ENCODE data around the gene LCN6. TPM values are rescaled to one million over a fixed set of nuclear protein-coding genes. Genes with fewer than 3 reads are reported as not detected.

The LCN6 gene
- polyA plus RNA-seq, 3 donors, result not detected

GRCh38 chr9:136725612-136726011, 22.7 kb downstream of the LCN6 start:
- H3K27me3 ChIP-seq (ENCODE audit: control insufficient read depth in 2 of 2, insufficient read depth in 2 of 2, low read length in 2 of 2), result peaks cover 0 to 9% of the 10 kb centered on the region in 2 donors
- no peak overlapping the region for H3K27ac ChIP-seq (ENCODE audit: low read depth in 1 of 2, low read length in 2 of 2)
- no peak for TF ChIP-seq CTCF (IDR thresholded peaks at IDR 0.05)
- H3K9ac ChIP-seq (ENCODE audit: insufficient read depth, low read length, poor library complexity, severe bottlenecking), result no peak overlapping the region
- Mint-ChIP-seq H3K27me3 (ENCODE audit: low read depth in 3 of 3) (peaks cover 6 to 12% (median 8%) of the 10 kb centered on the region in 3 donors), H3K4me1 (peaks cover 37% of the 10 kb centered on the region), H3K27ac (no peak overlapping the region), H3K4me3 (no peak overlapping the region), H3K9me3 (no peaks in the 10 kb centered on the region), H3K36me3 (peaks cover 31 to 46% of the 10 kb centered on the region in 2 donors)
- H3K4me2 ChIP-seq (replicated peaks; ENCODE audit: extremely low read depth, low read length, poor library complexity, severe bottlenecking), result peak overlapping the region; percentile 85
- peaks cover 73% of the 10 kb centered on the region for H4K20me1 ChIP-seq (ENCODE audit: insufficient read depth, low read length)
- DNase-seq, result no peak
- peaks cover 58% of the 10 kb centered on the region for H3K79me2 ChIP-seq (ENCODE audit: insufficient read depth, low read length)
- H3K36me3 ChIP-seq (replicated peaks in 1 of 2; ENCODE audit: control insufficient read depth in 1 of 2, insufficient read depth in 2 of 2, low read length in 2 of 2), result peaks cover 45 to 48% of the 10 kb centered on the region in 2 donors
- H3K4me3 ChIP-seq (replicated peaks in 1 of 3; ENCODE audit: low read depth in 2 of 3, low read length in 3 of 3), result no peak overlapping the region
- WGBS (ENCODE audit: insufficient coverage), result 76% methylated on average over 7 of the region's 10 CpGs
- intact Hi-C loops (cut with micrococcal nuclease), result loop anchor here (5.0 to 10.0 kb wide), 2 partner anchors 38 to 241 kb away; partner anchors contain the start of genes AGPAT2 (in 2 of the 2) and SEC16A (in 1 of the 2)
- peaks cover 26 to 38% of the 10 kb centered on the region in 2 donors for H3K4me1 ChIP-seq (ENCODE audit: control insufficient read depth in 1 of 2, insufficient read depth in 2 of 2, low read length in 2 of 2)
- no peak overlapping the region for H2AFZ ChIP-seq (ENCODE audit: insufficient read depth, low read depth, low read length, poor library complexity, severe bottlenecking)
- H3K9me3 ChIP-seq (replicated peaks in 1 of 2; ENCODE audit: control insufficient read depth in 1 of 2, insufficient read depth in 1 of 2, low read length in 2 of 2), result no peaks in the 10 kb centered on the region

- Mint-ChIP-seq H3K36me3 (peaks cover 31 to 46% of the 10 kb centered on the region in 2 donors), H3K9me3 (no peaks in the 10 kb centered on the region), H3K27ac (no peak overlapping the region), H3K4me1 (peaks cover 39% of the 10 kb centered on the region), H3K4me3 (no peak overlapping the region), H3K27me3 (ENCODE audit: low read depth in 3 of 3) (peaks cover 4 to 10% (median 10%) of the 10 kb centered on the region in 3 donors)
- Histone ChIP-seq H3K4me1 (ENCODE audit: control insufficient read depth in 1 of 2, insufficient read depth in 2 of 2, low read length in 2 of 2) (peaks cover 26 to 40% of the 10 kb centered on the region in 2 donors), H4K20me1 (ENCODE audit: insufficient read depth, low read length) (peaks cover 81% of the 10 kb centered on the region), H3K9me3 (replicated peaks in 1 of 2; ENCODE audit: control insufficient read depth in 1 of 2, insufficient read depth in 1 of 2, low read length in 2 of 2) (no peaks in the 10 kb centered on the region), H3K79me2 (ENCODE audit: insufficient read depth, low read length) (peaks cover 55% of the 10 kb centered on the region), H3K4me2 (replicated peaks; ENCODE audit: extremely low read depth, low read length, poor library complexity, severe bottlenecking) (no peak overlapping the region), H3K4me3 (replicated peaks in 1 of 3; ENCODE audit: low read depth in 2 of 3, low read length in 3 of 3) (no peak overlapping the region), H2AFZ (ENCODE audit: insufficient read depth, low read depth, low read length, poor library complexity, severe bottlenecking) (no peak overlapping the region), H3K36me3 (replicated peaks in 1 of 2; ENCODE audit: control insufficient read depth in 1 of 2, insufficient read depth in 2 of 2, low read length in 2 of 2) (peaks cover 45 to 48% of the 10 kb centered on the region in 2 donors), H3K9ac (ENCODE audit: insufficient read depth, low read length, poor library complexity, severe bottlenecking) (no peak overlapping the region), H3K27ac (ENCODE audit: low read depth in 1 of 2, low read length in 2 of 2) (no peak overlapping the region), H3K27me3 (ENCODE audit: control insufficient read depth in 2 of 2, insufficient read depth in 2 of 2, low read length in 2 of 2) (peaks cover 0 to 9% of the 10 kb centered on the region in 2 donors)
- intact Hi-C loops (cut with micrococcal nuclease), result loop anchor here (5.0 to 10.0 kb wide), 2 partner anchors 37 to 240 kb away; partner anchors contain the start of genes AGPAT2 (in 2 of the 2) and SEC16A (in 1 of the 2)
- no peak for TF ChIP-seq CTCF (IDR thresholded peaks at IDR 0.05)
- 87% methylated on average over 2 of the region's 7 CpGs for WGBS (ENCODE audit: insufficient coverage)
- no peak for DNase-seq
These were observed 23.6 kb downstream of the LCN6 start for GRCh38 chr9:136724772-136725171.

All from CD14-positive monocyte (primary cell).